ENCODE data around the gene ID1.
"Not testable (repeated sequence)": the region's sequence is repeated elsewhere in the genome, so short reads cannot be mapped to it uniquely, and the experiment has no call there.

ID1 gene

DNA sequence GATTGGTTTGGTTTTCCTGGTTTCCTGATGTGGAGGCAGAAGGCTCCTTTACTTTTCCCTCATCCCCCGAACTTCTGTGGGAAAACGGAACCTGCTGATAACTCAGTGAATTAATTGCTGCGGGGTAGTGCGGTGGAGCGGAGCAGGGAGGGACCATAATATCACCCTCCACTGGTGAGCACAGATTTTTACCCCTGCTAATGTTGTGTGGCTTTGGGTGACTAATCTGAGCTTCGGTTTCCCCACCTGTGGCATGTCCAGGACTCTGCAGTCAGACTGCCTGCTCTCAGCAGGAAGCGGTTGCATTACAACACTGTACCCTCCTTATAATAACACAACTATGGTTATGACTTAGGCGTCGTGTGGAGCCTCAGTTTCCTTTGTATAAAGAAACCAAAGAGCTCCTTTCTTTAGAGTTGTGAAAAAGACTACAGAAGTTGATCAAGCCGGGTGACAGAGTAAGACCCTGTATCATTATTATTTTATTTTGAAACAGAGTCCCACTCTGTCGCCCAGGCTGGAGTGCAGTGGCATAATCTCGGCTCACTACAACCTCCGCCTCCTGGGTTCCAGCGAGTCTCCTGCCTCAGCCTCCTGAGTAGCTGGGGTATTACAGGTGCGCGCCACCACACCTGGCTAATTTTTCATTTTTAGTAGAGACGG is 2.2 kb upstream of the ID1 start:
- no peak for DNase-seq

DNA sequence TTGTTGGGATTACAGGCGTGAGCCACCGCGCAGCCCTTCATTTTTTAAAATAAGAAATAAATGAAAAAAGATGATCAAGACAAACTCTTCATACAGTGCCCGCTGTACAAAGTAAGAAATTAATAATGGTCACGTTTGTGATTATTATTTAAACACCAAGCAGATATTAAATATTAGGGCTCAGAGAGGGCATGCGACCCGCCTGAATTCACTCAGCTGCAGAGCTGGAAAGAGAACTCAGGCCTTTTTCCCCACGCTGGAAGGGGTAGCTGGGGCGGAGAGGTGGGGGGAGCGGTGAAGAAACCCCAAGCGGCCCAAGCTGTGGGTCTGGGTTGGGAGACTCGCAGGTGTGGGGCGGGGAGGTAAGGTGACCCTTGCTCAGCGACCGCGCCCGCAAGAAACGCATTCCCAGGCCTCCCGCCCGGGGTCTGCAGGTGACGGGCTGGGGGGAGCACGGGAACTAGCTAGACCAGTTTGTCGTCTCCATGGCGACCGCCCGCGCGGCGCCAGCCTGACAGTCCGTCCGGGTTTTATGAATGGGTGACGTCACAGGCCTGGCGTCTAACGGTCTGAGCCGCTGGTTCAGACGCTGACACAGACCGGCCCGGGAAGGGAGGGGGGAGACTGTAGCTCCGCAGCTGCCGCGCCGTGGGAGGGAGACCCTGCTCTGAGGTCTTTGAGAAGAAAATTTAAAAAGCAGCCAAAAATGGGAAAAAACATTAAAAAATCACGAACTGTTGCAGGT is 1.1 kb upstream of the ID1 start:
- DNase-seq: peak; percentile 98

DNA sequence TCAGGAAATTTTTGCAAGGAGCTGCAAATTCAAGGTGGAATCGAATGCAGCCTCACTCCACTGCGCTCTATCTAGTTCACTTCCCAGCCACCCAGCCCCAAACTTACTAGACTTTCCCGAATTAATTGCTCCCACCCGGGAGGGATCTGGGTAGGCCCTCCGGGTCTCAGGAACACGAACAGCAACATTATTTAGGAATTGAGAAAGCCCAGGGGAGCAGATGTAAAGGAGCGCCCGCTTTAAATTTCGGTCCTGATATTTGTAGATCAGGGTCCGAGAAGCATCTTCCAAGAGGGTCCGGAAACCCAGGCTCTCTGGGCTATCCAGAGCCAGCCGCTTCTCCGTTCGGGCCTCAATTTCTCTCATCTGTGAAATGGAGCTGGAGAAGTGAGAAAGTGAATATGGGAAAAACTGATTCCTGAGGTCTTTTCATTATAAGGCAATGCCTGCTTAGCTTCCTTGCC is 490 bp upstream of the ID1 start:
- no peak for DNase-seq

DNA sequence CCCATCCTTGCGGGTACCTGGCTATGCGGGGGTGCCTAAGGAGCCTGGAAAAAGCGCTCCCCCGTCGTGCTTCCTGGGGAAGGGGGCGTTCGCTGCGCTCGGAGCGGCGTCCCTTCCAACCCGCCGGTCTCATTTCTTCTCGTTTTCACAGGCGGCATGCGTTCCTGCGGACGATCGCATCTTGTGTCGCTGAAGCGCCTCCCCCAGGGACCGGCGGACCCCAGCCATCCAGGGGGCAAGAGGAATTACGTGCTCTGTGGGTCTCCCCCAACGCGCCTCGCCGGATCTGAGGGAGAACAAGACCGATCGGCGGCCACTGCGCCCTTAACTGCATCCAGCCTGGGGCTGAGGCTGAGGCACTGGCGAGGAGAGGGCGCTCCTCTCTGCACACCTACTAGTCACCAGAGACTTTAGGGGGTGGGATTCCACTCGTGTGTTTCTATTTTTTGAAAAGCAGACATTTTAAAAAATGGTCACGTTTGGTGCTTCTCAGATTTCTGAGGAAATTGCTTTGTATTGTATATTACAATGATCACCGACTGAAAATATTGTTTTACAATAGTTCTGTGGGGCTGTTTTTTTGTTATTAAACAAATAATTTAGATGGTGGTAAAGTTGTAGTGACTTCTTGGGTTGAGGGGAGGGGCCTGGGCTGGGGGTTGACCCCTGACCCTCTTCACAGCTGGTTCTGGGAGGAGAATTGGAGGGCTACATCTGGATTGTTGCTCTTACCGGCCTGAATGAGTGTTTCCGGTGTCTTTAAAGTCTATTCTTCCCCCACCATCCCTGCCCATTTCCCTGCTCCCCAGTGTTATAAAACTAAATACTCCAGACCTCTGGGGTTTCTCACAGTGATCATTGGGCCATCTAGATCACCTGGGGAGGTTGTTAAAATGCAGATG is 1.1 kb downstream of the ID1 start:
- no peak for DNase-seq

DNA sequence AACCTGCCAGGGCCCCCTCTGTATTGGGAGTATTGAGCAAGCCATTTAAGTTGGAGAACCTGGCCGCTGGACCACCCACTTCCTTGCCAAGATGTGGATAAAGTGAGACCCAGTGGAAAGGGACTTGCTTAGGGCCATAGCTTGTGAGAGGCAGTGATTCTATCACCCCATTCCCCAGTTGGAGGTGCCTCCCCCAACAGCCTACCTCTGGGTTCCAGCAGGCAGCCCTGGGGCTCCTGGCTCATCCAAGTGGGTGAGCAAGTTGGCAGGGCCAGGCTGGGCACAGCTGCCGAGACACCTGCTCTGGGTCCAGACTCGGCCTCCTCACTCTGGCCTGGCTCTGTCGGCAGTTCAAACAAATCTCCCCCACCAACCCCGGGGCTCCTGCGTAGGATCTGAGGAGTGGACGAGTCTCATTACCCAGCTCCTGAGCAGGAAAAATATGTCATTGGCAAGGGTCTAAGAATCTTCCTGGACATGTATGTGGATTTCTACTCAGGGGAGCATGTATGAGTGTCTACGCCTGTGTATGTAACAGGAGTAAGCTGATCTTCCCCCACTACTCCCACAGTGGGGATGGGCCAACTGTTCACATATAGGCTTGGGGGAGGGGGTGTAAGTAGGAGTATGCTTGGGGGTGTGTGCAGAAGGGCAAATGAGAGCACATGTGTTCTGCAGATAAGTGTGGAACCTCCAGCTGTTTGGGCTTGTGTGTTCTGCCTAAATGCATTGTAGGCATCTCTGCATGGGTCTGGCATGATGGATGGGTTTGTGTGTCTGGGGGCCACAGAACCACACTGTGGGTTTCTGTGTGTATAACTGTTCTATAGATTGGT is 1.9 kb downstream of the ID1 start:
- DNase-seq: no peak

DNA sequence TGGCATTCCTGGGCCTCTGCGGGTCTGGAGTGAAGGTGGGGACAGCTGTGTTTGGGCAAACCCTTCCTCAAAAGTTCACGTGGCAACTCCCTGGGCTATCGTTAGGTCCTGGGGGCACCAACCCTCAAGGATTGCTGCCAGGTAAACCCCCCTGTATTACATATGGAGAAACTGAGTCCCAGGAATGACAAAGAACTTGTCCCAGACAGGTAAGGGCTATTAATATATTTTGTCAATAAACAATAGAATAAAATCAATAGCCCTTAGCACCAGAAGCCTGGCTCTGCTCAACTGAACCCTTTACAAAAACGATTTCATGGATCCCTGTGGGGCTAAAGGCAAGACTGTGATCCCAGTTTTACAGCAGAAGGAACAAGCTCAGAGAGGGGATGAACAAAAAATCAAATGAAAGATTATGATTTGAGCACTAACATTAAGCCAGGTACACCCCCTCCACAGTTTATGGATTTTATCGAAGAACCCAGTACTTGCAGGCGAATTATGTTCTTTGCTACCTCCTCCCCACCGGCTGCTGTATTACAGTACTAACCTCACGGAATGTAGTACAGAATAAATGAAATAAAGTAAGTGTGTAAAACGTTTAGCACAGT is 2.7 kb downstream of the ID1 start:
- no peak for DNase-seq

DNA sequence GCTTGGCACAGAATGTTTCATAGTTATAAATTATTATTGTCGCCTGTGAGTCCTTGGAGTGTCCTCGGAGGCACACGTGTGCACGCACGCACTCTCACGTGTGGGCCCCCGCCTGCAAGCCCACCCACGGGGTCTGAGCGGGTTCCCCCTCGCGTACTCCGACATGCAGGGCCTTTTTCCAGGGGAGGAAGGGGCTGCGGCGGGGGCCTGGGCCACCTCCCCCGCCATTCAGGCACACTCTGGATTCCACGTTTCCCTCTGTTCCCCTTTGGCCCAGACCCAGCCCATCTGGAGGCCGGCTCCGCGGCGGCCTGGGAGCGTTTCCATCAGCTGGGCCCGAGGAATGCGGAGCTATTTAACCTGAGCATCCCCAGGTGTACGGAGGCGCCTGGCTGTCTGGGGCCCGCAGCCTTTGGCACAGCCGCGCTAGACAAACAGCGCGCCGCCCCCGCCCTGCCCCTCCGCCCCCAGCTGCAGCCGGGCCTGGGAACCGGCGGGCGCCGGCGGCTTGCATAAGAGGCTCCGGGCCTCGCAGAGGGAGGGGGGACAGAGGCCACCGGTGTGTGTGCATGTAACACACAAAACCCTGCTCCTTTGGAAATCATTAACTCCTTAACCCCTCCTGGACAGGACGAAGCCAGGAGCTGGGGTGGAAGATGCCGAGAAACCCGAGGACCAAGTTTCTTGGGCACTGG is 3.3 kb downstream of the ID1 start:
- DNase-seq: peak; percentile 89

DNA sequence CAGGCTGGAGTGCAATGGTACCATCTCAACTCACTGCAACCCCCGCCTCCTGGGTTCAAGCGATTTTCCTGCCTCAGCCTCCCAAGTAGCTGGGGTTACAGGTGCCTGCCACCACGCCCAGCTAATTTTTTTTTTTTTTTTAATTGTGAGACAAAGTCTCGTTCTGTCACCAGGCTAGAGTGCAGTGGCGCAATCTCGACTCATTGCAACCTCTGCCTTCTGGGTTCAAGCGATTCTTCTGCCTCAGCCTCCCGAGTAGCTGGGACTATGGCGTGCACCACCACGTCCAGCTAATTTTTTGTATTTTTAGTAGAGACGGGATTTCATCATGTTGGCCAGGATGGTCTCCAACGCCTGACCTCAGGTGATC is 7.2 kb downstream of the ID1 start:
- not testable (repeated sequence) for DNase-seq

DNA sequence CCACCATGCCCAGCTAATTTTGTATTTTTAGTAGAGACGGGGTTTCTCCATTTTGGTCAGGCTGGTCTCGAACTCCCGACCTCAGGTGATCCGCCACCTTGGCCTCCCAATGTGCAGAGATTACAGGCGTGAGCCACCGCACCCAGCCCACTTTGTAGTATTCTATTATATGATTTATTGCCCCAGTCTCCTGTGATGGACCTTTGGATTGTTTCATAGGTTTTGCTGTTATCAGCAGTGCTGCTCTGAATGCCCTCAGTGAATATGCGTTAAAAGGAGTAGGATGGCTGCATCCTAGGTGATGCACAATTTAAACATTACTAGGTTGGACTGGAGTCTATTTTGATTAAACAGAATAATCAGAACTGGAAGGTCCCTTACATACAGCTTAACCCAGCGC is 10.3 kb downstream of the ID1 start:
- DNase-seq: no peak

DNA sequence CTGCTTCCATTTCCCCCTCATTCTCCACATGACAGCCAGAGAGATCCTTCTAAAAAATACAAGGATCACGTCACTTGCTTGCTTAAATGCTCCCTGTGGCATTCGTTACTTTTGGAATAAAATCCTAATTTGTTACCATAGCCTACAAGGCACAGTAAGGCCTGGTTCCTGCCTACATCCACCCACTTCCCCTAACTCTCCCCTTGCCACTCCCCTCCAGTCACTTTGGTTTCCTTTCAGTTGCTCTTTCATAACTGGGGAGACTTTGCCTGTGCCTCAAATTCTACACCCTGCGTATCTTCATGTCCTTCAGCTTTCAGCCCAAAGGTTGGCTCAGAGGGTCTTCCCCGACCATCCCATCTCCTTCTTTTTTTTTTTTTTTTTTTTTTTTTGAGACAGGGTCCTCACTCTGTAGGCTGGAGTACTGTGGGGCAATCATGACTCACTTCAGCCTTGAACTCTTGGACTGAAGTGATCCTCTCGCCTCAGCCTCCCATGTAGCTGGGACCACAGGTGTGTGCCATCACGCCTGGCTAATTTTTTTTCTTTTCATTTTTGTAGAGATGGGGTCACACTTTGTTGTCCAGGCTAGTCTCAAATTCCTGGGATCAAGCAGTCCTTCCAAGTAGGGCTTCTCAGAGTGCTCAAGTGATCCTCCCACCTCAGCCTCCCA is 12.5 kb downstream of the ID1 start:
- DNase-seq: no peak

DNA sequence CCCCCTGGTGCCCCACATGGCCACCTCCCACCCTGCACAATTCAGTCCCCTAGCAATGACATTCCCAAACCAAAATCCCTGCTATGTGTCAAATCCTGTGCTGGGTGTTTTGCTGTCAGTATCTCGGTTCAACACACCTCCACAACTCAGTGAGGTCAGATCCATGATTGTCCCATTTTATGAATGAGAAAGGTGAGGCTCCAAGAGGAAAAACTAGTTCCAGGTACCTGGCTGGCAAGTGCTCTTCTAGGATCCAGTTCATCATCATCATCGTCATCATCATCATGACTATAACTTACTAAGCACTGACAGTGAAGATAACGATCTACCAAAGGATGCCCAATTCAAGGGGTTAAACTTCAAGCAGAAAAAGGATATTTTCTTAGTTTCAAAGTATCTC is 15.2 kb downstream of the ID1 start:
- DNase-seq: no peak

DNA sequence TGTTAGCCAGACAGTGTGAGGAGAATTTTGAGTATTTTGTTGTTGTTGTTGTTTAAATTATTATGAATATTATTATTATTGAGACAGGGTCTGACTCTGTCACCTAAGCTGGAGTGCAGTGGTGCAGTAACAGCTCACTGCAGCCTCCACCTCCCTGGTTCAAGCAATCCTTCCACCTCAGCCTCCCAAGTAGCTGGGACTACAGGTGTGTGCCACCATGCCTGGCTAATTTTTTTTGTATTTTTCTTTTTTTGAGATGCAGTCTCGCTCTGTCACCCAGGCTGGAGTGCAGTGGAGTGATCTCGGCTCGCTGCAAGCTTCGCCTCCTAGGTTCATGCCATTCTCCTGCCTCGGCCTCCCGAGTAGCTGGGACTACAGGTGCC is 18.0 kb downstream of the ID1 start:
- not testable (repeated sequence) for DNase-seq

DNA sequence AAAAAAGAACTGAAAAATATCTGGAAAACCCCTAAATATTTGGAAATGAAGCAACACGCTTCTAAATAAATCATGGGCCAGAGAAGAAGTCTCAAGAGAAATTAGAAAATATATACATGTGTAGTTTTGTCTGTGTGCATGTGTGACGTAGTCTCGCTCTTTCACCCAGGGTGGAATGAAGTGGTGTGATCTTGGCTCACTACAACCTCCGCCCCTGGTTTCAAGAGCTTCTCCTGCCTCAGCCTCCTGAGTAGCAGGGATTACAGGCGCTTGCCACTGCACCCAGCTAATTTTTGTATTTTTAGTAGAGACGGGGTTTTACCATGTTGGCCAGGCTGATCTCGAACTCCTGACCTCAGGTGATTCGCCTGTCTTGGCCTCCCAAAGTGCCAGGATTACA is 21.4 kb downstream of the ID1 start:
- DNase-seq: not testable (repeated sequence)

DNA sequence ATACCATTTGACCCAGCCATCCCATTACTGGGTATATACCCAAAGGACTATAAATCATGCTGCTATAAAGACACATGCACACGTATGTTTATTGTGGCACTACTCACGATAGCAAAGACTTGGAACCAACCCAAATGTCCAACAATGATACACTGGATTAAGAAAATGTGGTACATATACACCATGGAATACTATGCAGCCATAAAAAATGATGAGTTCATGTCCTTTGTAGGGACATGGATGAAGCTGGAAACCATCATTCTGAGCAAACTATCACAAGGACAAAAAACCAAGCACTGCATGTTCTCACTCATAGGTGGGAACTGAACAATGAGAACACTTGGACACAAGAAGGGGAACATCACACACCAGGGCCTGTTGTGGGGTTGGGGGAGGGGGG is 23.0 kb downstream of the ID1 start:
- not testable (repeated sequence) for DNase-seq

DNA sequence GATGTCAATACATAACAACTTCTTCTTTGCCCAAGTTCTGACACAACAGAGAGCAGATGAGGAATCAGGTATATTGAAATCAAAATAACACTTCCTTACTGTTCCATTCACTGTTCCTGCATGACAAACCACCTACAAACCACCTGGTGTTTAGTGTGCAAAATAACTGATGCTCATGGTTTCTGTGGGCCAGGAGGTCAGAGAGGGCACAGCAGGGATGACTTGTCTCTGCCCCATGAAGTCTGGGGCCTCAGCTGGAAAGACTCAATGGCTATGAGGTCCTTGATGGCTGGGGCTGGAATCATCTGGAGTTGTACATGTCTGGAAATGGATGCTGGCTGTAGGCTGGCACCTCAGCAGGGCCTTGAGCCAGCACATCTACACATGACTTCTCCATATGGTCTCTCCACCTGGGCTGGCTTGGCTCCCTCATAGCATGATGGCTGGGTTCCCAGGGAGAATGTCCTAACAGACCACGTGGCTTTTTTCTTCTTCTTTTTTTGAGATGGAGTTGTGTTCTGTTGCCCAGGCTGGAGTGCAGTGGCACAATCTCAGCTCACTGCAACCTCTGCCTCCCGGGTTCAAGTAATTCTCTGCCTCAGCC is 25.2 kb downstream of the ID1 start:
- DNase-seq: no peak

DNA sequence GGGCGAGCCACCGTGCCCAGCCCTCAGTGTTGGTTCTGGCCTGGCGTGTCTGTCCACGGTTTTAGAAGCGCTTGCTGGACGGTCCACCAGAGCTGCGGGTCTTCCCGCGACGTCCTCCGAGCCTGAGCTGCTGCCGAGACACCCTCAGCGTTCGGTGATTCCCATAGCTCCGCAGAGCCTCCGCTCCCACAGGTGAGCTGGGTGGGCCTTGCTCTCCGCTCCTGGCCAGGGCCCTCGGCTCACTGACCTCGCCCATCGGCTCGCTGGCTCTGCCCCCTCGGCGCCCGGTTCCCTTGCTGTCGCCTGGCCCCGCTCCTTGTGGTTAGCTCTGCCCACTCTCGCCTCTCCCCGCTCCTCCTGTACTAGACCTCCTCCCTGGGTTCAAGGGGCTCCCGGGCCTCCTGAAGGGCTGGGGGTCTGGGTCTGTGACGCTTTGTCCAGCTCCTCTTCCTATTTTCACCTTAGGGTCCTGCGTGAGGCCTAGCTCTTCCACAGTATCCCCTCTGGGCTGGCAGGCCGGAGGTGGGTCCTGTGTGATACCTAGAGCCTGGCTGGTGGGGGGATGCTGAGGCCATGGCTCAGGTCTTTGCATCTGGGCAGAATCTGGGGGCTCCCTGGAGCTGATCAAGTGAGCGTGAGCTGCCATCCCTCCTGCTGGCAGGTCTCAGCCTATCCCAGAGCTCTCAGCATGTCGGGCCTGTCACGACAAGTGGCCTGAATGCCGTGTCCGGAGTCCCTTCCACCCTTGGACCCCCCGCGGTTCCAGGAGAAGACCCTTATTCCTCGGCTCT is 27.7 kb downstream of the ID1 start:
- DNase-seq: no peak

DNA sequence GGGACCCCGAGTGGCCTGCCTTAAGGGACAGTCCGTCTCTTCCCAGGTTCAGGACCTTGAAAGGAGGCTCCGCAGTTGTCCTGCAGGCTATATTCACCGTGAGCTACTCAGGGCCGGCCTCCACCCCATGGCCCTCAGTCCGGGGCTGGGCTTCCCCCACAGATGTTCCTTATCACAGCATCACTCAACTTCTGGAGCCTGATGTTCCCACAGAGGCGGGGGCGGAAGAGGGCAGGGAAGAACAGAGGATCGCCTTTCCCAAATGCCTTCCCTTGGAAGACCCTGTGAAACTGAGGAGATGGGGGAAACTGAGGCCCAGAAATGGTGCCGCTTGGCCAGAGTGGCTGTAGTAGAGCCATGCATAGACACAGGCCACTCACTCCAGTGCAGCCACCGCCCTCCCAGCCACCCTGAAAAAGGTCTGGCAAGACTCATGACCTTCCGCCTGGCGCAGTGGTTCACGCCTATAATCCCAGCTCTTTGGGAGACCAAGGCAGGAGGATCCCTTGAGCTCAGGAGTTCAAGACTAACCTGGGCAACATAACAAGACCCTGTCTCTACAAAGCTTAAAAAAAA is 28.3 kb downstream of the ID1 start:
- DNase-seq: no peak

DNA sequence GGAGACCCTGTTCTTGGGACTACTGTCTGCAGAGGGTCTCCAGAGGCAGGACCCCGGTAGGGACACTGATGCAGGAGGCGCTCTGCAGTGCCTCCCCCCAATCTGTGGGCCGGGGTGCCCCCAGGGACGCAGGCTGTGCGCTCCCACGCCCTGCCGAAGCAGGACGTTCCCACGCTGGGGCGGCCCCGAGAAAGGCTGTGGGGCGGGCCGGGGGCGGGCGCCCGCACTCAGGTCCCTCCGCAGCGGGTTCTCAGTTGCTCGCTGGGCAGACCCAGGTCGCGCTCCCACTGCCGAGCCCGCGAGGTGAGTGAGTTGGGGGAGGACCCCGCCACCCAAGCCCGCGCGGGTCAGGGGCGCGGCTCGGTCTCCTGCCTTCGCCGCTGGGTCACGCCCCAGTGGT is 32.6 kb downstream of the ID1 start, which contains the start of gene COX4I2:
COX4I2 (plus strand) TSS at position 253 of the 400 bp plus-strand sequence. CDS start 1,106 bp downstream, outside the sequence.
- no peak for DNase-seq

DNA sequence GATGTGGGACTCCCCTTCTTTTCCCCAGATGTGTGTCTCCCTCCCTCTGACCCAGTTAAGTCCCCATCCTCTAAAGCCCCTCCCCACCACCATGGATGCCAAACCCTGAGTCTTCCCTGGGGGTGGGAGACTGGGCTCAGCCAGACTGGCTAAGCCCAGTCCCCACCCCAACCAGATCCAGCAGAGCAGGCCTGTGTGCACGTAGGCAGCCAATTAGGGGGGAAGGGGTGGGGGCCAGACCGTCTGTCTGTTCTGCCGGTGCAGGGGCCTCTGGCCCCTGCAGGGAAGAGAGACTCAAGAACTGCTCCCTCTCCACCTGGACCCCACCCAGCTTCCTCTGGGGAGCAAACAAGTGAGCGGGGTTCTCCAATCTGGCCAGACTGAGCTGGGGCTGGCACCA is 33.2 kb downstream of the ID1 start:
- DNase-seq: no peak
